Measurements from ENCODE around the gene RNF5.
A peak's percentile ranks its signal among the peaks of the same experiment; 100 is the strongest.
"Not testable (repeated sequence)": the region's sequence is repeated elsewhere in the genome, so short reads cannot be mapped to it uniquely, and the experiment has no call there.

Gene RNF5

GRCh38 chr6:32190054-32190851 is 12.0 kb downstream of the RNF5 start, which contains the start of gene PBX2:
PBX2 (minus strand) TSS chr6:32190202; CDS start chr6:32189915, 287 bp downstream.
- DNase-seq: peak; percentile 68

GRCh38 chr6:32190911-32191677 is 12.9 kb downstream of the RNF5 start:
- no peak for DNase-seq

GRCh38 chr6:32191696-32192607 is 13.7 kb downstream of the RNF5 start:
- DNase-seq: no peak

GRCh38 chr6:32192608-32193039 is 14.4 kb downstream of the RNF5 start, which contains the start of gene GPSM3:
GPSM3 (minus strand) TSS chr6:32192643; CDS start chr6:32192513, 130 bp downstream.
- DNase-seq: peak; percentile 39

- not testable (repeated sequence) for DNase-seq
Measured at GRCh38 chr6:32193096-32193495, 14.9 kb downstream of the RNF5 start.

GRCh38 chr6:32194388-32194787 is 16.2 kb downstream of the RNF5 start:
- no peak for DNase-seq

GRCh38 chr6:32194825-32195651 is 16.8 kb downstream of the RNF5 start:
- no peak for DNase-seq

- peak; percentile 98 for DNase-seq
Measured at GRCh38 chr6:32195652-32195901, 17.4 kb downstream of the RNF5 start.

GRCh38 chr6:32195902-32196681 is 17.9 kb downstream of the RNF5 start:
- peak; percentile 43 for DNase-seq

- DNase-seq: no peak
Measured at GRCh38 chr6:32196682-32197616, 18.7 kb downstream of the RNF5 start.

- no peak for DNase-seq
Measured at GRCh38 chr6:32198345-32198696, 20.1 kb downstream of the RNF5 start.

GRCh38 chr6:32198866-32199265 is 20.7 kb downstream of the RNF5 start:
- no peak for DNase-seq

- DNase-seq: no peak
Measured at GRCh38 chr6:32200711-32201475, 22.7 kb downstream of the RNF5 start.

GRCh38 chr6:32202186-32202585 is 24.0 kb downstream of the RNF5 start:
- no peak for DNase-seq

- no peak for DNase-seq
Measured at GRCh38 chr6:32203426-32204267, 25.4 kb downstream of the RNF5 start.

- no peak for DNase-seq
Measured at GRCh38 chr6:32204268-32204715, 26.1 kb downstream of the RNF5 start.

- DNase-seq: no peak
Measured at GRCh38 chr6:32208996-32209395, 30.8 kb downstream of the RNF5 start.

- no peak for DNase-seq
Measured at GRCh38 chr6:32210191-32210601, 32.0 kb downstream of the RNF5 start.

All from effector CD4-positive, alpha-beta T cell (primary cell).